Mucosa of rectum (tissue), 2 donors: ENCODE data around the gene SLC37A1.
A peak's percentile ranks its signal among the peaks of the same experiment; 100 is the strongest.

ENCODE experiments used
- H3K27ac ChIP-seq, 2 donors: one replicate each; pipeline ENCODE4 v1.7.0; 2013; ENCODE audit warnings: inconsistent platforms in 2 of 2, low read depth in 2 of 2, low read length in 2 of 2
- H3K27me3 ChIP-seq, 2 donors: one replicate each; pipeline ENCODE4 v1.7.0; 2013; ENCODE audit warnings: low read length in 2 of 2; ENCODE audit not compliant: control insufficient read depth in 2 of 2, insufficient read depth in 2 of 2
- H3K36me3 ChIP-seq, 2 donors: one replicate each; pipeline ENCODE4 v1.7.0; 2013; ENCODE audit warnings: low read length in 2 of 2; ENCODE audit not compliant: control insufficient read depth in 2 of 2, insufficient read depth in 2 of 2
- H3K4me1 ChIP-seq, 2 donors: one replicate each; pipeline ENCODE4 v1.7.0; 2013; ENCODE audit warnings: low read length in 2 of 2, mild to moderate bottlenecking in 1 of 2; ENCODE audit not compliant: control insufficient read depth in 2 of 2, insufficient read depth in 2 of 2
- H3K4me3 ChIP-seq, 2 donors: one replicate each; pipeline ENCODE4 v1.7.0; 2013; ENCODE audit warnings: low read length in 2 of 2
- H3K9ac ChIP-seq, 2 donors: one replicate each; pipeline ENCODE4 v1.7.0; 2013; ENCODE audit warnings: low read length in 2 of 2, low read depth in 1 of 2, mild to moderate bottlenecking in 1 of 2
- H3K9me3 ChIP-seq, 2 donors: one replicate each; pipeline ENCODE4 v1.7.0; 2013; ENCODE audit warnings: low read length in 2 of 2; ENCODE audit not compliant: control insufficient read depth in 2 of 2
- donor health status: healthy.
- donor health status: Normal muscosa, but diverticular disease.

The SLC37A1 gene

DNA sequence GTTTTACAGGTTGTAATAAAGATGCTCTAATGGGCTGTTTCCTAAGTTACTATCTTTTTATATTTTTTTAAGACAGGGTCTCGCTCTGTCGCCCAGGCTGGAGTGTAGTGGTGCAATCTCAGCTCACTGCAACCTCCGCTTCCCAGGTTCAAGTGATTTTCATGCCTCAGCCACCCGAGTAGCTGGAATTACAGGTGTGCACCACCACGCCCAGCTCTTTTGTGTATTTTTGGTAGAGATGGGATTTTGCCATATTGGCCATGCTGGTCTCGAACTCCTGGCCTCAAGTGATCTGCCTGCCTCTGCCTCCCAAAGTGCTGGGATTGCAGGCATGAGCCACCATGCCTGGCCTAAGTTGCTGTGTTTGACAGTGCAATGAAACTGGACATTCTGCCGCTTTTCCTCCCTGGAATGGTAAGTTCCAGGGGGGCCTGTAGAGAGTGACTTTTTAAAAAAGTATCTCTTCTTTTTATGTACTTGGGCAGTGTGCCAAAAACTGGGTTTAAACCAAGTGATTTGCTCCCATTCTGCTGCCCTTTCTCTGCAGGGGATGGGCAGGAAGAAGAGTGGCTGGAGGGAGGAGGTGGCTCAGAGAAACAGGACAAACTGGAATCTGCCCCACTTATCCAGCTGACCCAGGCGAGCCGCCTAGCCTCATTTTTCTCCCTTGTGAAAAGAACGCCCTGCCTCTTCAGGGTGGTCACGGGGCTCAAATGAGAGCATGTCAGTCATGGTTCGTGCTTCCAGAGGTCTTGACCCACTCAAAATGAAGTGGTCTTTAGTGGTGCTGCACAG is 2.3 kb downstream of the SLC37A1 start:
- Histone ChIP-seq H3K4me1 (peaks cover 13 to 34% of the 10 kb centered on the region in 2 donors), H3K4me3 (peak overlapping the region; percentile 86 to 87), H3K9me3 (no peaks in the 10 kb centered on the region), H3K36me3 (peaks cover 25 to 32% of the 10 kb centered on the region in 2 donors), H3K27me3 (no peaks in the 10 kb centered on the region), H3K9ac (peak overlapping the region in 1 of 2 donors; percentile 94), H3K27ac (peak overlapping the region in 1 of 2 donors; percentile 90)

DNA sequence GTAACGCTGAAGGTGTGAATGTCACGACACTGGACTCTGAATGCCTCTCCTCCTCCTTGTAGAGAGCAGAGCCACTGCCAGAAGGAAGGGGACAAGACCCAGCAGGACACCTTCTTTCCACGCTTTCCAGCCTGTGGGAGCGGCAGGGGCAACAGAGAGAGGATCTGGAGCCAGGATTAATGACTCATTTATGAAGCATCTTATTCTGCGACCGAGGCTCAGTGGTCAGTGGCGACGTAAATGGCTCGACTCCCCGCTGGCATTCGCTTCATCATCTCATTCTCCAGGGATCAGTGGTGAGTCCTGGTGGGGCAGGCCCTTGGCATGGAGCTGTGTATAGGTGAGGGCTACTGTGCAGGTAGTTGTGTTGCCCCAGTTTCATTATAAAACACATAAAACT is 4.6 kb downstream of the SLC37A1 start:
- no peak overlapping the region for H3K27ac ChIP-seq
- no peaks in the 10 kb centered on the region for H3K27me3 ChIP-seq
- peaks cover 13 to 33% of the 10 kb centered on the region in 2 donors for H3K4me1 ChIP-seq
- no peak overlapping the region for H3K4me3 ChIP-seq
- no peak overlapping the region for H3K9ac ChIP-seq
- peaks cover 39 to 47% of the 10 kb centered on the region in 2 donors for H3K36me3 ChIP-seq
- H3K9me3 ChIP-seq = no peaks in the 10 kb centered on the region

DNA sequence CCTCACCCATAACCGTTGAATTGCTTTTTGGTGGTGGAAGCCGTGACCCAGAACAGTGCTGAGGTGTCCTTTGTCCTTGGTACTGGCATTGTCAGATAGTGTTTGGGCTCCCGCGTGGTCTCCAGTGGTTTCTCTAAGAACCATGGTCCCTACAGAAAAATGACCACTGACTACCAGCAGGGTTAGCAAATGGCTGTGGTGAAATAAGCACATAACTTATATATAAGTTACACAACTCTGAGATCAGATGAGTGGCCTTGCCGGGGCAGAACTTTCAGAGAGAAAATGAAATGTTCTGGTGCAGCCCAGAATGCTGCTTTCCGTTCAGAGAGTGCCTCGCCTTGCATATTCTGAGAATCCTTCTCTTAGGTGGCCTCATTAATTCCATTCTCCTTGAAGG is 5.0 kb downstream of the SLC37A1 start:
- Histone ChIP-seq H3K27ac (no peak overlapping the region), H3K9me3 (no peaks in the 10 kb centered on the region), H3K4me3 (no peak overlapping the region), H3K9ac (no peak overlapping the region), H3K36me3 (peaks cover 39 to 47% of the 10 kb centered on the region in 2 donors), H3K27me3 (no peaks in the 10 kb centered on the region), H3K4me1 (peaks cover 16 to 33% of the 10 kb centered on the region in 2 donors)

DNA sequence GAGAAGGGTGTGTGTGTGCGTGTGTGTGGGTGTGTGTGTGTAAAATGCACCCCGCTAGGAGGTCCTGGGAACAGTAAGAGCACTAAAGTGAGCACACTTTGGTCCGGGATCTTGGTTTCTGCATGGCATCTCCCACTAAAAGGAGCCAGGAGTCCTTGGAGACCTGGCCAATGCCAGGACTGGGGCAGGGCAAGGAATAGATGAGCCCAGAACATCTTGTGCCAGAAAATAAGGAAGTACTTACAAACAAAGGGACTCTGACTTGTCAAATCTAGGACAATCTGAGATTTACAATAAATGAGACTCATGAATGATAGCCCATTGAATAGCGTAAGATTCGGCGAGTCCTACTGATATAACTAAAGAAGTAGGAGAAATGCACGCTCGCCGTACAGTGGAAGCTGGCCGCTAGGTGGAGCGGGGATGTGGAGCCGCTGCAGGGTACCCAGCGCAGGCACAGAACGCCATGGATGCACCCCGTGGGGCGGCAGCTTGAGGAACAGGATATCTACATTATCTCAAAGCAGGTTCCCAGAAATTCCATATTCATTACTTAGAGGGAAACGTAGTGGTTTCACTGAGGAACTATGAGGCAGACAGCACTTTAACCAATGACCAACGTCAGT is 7.1 kb downstream of the SLC37A1 start:
- Histone ChIP-seq H3K27me3 (no peaks in the 10 kb centered on the region), H3K4me1 (peaks cover 32 to 49% of the 10 kb centered on the region in 2 donors), H3K36me3 (peaks cover 39 to 47% of the 10 kb centered on the region in 2 donors), H3K4me3 (no peak overlapping the region), H3K27ac (no peak overlapping the region), H3K9ac (no peak overlapping the region), H3K9me3 (no peaks in the 10 kb centered on the region)

DNA sequence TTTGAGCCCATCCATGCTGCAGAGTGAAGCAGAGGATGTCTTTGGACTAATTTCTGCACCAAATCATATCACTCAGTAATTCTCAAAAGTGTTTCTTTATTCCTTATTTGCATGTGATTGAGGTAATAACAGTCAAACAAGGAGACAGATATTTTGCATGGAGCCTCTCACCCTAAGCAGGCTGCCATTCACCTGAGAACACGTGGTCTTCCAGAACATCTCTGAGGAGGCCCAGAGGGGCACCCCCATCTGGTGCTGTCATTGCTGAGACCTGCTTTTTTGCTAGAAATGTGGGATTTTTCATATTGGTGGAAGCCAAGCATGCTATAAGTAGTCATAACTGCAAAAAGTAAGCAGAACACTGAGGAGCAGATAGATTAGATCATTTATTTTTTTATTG is 7.7 kb downstream of the SLC37A1 start:
- Histone ChIP-seq H3K9me3 (no peaks in the 10 kb centered on the region), H3K27me3 (no peaks in the 10 kb centered on the region), H3K9ac (no peak overlapping the region), H3K36me3 (peaks cover 39 to 47% of the 10 kb centered on the region in 2 donors), H3K4me3 (no peak overlapping the region), H3K4me1 (peaks cover 32 to 49% of the 10 kb centered on the region in 2 donors), H3K27ac (no peak overlapping the region)

DNA sequence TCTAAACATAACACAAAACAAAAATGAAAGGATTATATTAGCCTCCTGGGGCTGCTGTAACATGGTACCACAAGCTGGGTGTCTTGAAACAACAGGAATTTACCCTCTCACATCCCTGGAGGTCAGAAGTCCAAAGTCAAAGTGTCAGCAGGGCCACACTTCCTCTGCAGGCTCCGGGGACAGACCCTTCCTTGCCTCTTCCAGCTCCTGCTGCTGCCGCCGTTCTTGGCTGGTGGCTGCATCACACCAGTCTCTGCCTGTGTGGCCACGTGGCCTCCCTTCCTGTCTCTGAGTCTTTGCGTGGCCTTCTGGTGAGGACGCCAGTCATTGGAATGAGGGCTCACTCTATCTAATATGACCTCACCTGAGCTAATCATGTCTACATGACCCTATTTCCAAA is 8.2 kb downstream of the SLC37A1 start:
- H3K9me3 ChIP-seq = no peaks in the 10 kb centered on the region
- no peak overlapping the region for H3K4me3 ChIP-seq
- H3K9ac ChIP-seq = no peak overlapping the region
- no peak overlapping the region for H3K27ac ChIP-seq
- peaks cover 35 to 50% of the 10 kb centered on the region in 2 donors for H3K4me1 ChIP-seq
- H3K36me3 ChIP-seq = peaks cover 39 to 47% of the 10 kb centered on the region in 2 donors
- H3K27me3 ChIP-seq = no peaks in the 10 kb centered on the region

DNA sequence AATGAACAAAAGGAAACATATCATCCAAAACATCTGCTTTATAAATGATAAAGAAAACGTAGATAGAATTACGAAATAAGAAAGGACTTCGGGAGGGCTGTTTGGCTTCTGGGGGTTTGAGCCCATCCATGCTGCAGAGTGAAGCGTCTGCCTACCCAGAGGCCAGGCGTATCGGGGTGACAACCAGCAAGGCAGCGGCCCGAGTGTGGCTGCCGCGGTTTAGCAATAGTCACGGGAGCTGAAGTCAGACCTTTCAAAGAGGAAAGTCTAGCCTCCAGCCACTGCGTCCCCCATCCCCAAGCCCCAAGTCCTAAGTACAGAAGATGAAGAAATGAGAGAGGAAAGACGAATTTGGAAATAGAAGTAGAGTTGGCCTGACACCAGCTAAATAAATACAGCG is 8.6 kb downstream of the SLC37A1 start:
- H3K4me1 ChIP-seq = peaks cover 40 to 51% of the 10 kb centered on the region in 2 donors

DNA sequence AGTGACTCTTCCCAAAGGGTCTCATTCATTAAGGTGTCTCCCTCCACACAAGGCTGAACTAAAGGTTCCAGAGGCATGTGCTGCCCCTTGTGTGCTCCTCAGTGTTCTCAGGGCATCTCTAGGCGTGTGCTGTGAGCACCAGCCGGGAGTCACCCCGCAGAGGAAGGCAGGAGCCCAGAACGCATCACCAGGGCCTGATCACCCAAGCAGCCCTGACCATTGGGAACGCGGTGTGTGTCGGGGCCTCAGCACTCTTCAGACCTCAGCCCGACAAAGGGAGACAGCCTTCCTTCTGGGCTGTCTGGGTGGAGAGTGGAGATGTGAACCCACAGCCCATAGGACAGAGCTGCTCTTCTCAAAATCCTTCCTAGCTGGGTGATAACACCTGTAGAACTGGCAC is 9.1 kb downstream of the SLC37A1 start:
- Histone ChIP-seq H3K4me1 (peaks cover 43 to 52% of the 10 kb centered on the region in 2 donors), H3K9ac (no peak overlapping the region), H3K27ac (peak overlapping the region in 1 of 2 donors; percentile 25), H3K27me3 (no peaks in the 10 kb centered on the region), H3K36me3 (peaks cover 30 to 46% of the 10 kb centered on the region in 2 donors), H3K4me3 (no peak overlapping the region), H3K9me3 (no peaks in the 10 kb centered on the region)

More for the DNA sequence above, 8.6 kb downstream of the SLC37A1 start:
- H3K27ac ChIP-seq = no peak overlapping the region
- H3K9ac ChIP-seq = no peak overlapping the region
- H3K9me3 ChIP-seq = no peaks in the 10 kb centered on the region
- H3K27me3 ChIP-seq = no peaks in the 10 kb centered on the region
- H3K36me3 ChIP-seq = peaks cover 35 to 47% of the 10 kb centered on the region in 2 donors
- H3K4me3 ChIP-seq = no peak overlapping the region

DNA sequence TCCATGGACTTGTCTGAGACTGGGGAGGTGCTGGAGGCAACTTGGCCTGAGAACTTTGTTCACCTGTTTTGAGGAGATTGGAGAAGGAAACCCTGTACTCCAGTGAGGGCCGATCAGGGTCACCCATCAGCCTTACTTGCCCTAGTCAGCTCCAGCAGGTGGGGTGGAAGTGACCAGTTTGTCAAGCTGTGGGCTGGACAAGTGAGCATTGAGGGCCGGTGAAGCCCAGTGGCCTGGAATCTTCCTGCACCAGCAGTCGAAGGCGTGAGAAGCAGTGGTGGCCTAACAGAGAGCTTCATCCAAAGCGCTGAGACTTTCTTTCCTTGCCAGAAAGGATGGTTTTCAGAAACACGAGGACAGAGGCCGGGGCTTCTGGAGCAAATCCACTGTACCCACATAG is 9.6 kb downstream of the SLC37A1 start:
- Histone ChIP-seq H3K27me3 (no peaks in the 10 kb centered on the region), H3K27ac (peak overlapping the region in 1 of 2 donors; percentile 25), H3K4me3 (no peak overlapping the region), H3K9me3 (no peaks in the 10 kb centered on the region), H3K36me3 (peaks cover 29 to 41% of the 10 kb centered on the region in 2 donors), H3K4me1 (peaks cover 48 to 52% of the 10 kb centered on the region in 2 donors), H3K9ac (no peak overlapping the region)

DNA sequence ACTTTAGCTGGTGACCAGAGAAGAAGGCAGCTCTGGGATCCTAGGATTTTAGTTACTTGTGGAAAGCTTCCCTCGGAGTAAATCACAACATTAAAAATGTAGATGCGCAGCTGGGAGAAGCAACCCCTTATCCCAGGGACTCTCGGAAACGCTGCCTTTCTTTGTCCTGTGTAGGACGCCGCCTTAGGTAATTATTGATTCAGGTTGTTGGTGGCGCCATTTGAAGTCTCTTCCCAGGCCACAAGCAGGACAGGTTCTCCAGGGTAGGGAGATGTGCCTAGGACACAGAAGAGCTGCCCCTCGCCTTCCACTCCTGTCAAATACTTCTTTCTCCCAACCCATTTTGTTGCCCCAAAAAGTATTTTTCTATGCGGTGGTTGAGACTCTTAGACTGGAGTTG is 10.3 kb downstream of the SLC37A1 start:
- no peaks in the 10 kb centered on the region for H3K27me3 ChIP-seq
- peak overlapping the region; percentile 56 to 58 for H3K9ac ChIP-seq
- H3K4me3 ChIP-seq = peak overlapping the region; percentile 25 to 50

More for the DNA sequence above, 10.3 kb downstream of the SLC37A1 start:
- Histone ChIP-seq H3K4me1 (peaks cover 49 to 53% of the 10 kb centered on the region in 2 donors), H3K9me3 (no peaks in the 10 kb centered on the region), H3K27ac (peak overlapping the region; percentile 73 to 86), H3K36me3 (peaks cover 22 to 35% of the 10 kb centered on the region in 2 donors)
